Ascending aorta (tissue), 2 donors: Measurements from ENCODE around the gene DOK4. TPM values are rescaled to one million over a fixed set of nuclear protein-coding genes. Genes with fewer than 3 reads are reported as not detected.

Source experiments
- DNase-seq, 2 donors: peaks; one replicate each; pipeline ENCODE4 v3.0.0-alpha.2; 2019; ENCODE audit warnings: low spot score in 2 of 2
- H3K27ac ChIP-seq, 2 donors: fragments of 200-600 bp; sonication (generic); one replicate each; pipeline ENCODE4 v1.5.1; 2016 to 2017; ENCODE audit warnings: mild to moderate bottlenecking in 1 of 2
- H3K27me3 ChIP-seq: fragments of 200-600 bp; sonication (generic); one replicate; pipeline ENCODE4 v1.5.1; 2017
- H3K36me3 ChIP-seq, 2 donors: fragments of 200-600 bp; sonication (generic); one replicate each; pipeline ENCODE4 v1.5.1; 2016
- H3K4me1 ChIP-seq, 2 donors: fragments of 200-600 bp; sonication (generic); one replicate each; pipeline ENCODE4 v1.5.1; 2016 to 2017; ENCODE audit warnings: mild to moderate bottlenecking in 1 of 2
- H3K4me3 ChIP-seq, 2 donors: fragments of 200-600 bp; sonication (generic); one replicate each; pipeline ENCODE4 v1.5.1; 2016 to 2017; ENCODE audit warnings: mild to moderate bottlenecking in 1 of 2
- H3K9me3 ChIP-seq, 2 donors: fragments of 200-600 bp; sonication (generic); one replicate each; pipeline ENCODE4 v1.5.1; 2016
- intact Hi-C: fragments of 100-400 bp; cut with DNase I; formaldehyde crosslinking; loops from one replicate; pipeline ENCODE4 v1.15.1; 2023
- total RNA-seq: library from RNA; depleted of rRNA; stranded (reverse); fragments of >200 nt; gene quantifications from one replicate; pipeline ENCODE4 v1.1.0, GENCODE V29; 2016
- TF ChIP-seq, protein P1 (sequence below), 3 experiments: fragments of 200-600 bp in 2 of 3; fragments of 450-650 bp in 1 of 3; sonication (generic) in 2 of 3; IDR thresholded peaks; one replicate each; pipeline ENCODE4 v1.5.1; 2016 to 2019; ENCODE audit warnings: antibody characterized with exemption in 3 of 3, mild to moderate bottlenecking in 1 of 3, moderate library complexity in 1 of 3

The DOK4 gene
- total RNA-seq, 1 donor from 2014 or later, result 40.2 TPM

DNA sequence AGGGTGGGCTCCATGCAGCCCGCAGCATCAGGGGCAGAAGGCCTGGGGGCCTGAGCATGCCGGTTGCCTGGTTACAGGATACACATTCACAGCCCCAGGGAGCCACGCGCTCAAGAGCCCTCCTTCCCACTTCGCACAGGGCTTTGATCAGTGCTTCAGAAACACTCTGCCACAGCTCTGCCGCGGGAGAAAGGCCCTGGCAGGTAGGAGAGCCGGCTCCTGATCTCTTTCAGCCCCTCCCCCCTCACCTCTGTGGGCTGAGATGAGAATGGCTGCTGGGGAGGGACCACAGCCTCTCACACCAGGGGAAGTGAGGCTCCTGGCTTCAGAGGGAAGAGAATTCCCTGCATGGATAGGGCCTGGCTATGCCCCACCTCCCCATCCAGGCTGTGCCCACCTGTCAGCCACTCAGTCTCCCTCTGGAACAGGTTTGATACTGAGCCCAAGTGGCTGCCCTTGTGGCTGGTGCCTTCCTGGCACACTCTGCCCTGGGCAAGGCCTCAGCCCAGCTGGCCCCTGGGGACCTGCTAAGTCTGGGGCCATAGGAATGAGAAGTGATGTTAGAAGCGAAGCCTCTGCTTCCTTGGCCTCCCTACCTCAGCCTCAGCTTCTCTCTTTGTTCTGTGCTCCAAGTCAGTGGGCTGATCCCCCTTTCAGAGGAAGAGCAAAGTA, 8.6 kb downstream of the DOK4 start:
- DNase-seq, result no peak
- peaks cover 23 to 27% of the 10 kb centered on the region in 2 donors for H3K36me3 ChIP-seq
- TF ChIP-seq, protein P1, sequence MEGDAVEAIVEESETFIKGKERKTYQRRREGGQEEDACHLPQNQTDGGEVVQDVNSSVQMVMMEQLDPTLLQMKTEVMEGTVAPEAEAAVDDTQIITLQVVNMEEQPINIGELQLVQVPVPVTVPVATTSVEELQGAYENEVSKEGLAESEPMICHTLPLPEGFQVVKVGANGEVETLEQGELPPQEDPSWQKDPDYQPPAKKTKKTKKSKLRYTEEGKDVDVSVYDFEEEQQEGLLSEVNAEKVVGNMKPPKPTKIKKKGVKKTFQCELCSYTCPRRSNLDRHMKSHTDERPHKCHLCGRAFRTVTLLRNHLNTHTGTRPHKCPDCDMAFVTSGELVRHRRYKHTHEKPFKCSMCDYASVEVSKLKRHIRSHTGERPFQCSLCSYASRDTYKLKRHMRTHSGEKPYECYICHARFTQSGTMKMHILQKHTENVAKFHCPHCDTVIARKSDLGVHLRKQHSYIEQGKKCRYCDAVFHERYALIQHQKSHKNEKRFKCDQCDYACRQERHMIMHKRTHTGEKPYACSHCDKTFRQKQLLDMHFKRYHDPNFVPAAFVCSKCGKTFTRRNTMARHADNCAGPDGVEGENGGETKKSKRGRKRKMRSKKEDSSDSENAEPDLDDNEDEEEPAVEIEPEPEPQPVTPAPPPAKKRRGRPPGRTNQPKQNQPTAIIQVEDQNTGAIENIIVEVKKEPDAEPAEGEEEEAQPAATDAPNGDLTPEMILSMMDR (IDR thresholded peaks at IDR 0.05), result no peak
- H3K4me3 ChIP-seq, result peak overlapping the region in 1 of 2 donors; percentile 58
- peak overlapping the region; percentile 81 to 82 for H3K27ac ChIP-seq
- intact Hi-C loops, result loop anchor here (5.0 to 10.0 kb wide), 2 partner anchors 40 to 337 kb away; no protein-coding TSS in a partner anchor
- no peaks in the 10 kb centered on the region for H3K27me3 ChIP-seq
- H3K9me3 ChIP-seq, result no peaks in the 10 kb centered on the region
- H3K4me1 ChIP-seq, result peaks cover 15 to 42% of the 10 kb centered on the region in 2 donors

DNA sequence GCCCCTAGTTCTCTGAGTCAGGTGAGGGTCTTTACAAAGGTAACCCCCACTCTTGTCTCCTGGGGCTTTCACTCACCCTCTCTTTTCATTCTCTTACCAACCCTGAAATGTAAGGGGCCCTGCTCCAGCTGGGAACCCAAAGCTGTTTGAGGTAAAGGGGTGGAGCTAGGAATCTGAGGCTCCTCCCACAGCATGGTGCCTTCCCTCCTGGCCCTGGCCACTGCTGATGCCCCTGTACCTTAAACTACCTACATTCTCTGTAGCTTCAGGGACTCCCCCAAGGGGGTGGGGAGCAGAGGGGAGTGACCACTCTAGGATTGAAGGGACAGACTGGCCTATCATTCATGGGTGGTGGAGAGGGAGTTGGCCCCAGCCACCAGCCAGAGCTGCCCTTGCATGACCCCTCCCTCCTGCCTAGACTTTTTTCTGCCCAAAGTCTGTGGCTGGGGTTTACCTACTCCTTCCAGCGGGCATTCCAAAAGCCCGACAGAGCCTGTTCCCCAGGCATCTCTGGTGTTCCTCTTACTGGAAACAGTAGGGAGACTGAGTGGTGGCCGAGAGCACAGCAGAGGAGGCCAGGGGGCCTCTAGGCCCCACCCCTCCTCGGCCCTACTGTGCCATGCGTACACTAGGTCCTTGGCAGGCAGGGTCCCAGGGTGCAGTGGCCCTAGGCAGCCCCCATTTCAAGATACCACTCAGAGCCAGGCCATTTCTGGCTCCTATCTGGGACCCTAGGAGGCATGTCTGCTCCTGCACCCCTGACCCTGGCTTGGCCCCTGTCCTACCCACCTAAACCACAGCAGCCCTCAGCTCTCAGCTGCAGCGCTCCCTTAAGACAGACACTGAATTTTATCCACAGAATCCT, 9.5 kb downstream of the DOK4 start:
- H3K4me3 ChIP-seq, result no peak overlapping the region
- TF ChIP-seq, protein P1 (IDR thresholded peaks at IDR 0.05), result no peak
- H3K9me3 ChIP-seq, result no peaks in the 10 kb centered on the region
- H3K4me1 ChIP-seq, result peaks cover 15 to 42% of the 10 kb centered on the region in 2 donors
- H3K27me3 ChIP-seq, result no peaks in the 10 kb centered on the region
- DNase-seq, result no peak
- intact Hi-C loops, result loop anchor here (5.0 to 10.0 kb wide), 2 partner anchors 41 to 338 kb away; no protein-coding TSS in a partner anchor
- H3K27ac ChIP-seq, result peak overlapping the region; percentile 81 to 82
- peaks cover 32 to 36% of the 10 kb centered on the region in 2 donors for H3K36me3 ChIP-seq

DNA sequence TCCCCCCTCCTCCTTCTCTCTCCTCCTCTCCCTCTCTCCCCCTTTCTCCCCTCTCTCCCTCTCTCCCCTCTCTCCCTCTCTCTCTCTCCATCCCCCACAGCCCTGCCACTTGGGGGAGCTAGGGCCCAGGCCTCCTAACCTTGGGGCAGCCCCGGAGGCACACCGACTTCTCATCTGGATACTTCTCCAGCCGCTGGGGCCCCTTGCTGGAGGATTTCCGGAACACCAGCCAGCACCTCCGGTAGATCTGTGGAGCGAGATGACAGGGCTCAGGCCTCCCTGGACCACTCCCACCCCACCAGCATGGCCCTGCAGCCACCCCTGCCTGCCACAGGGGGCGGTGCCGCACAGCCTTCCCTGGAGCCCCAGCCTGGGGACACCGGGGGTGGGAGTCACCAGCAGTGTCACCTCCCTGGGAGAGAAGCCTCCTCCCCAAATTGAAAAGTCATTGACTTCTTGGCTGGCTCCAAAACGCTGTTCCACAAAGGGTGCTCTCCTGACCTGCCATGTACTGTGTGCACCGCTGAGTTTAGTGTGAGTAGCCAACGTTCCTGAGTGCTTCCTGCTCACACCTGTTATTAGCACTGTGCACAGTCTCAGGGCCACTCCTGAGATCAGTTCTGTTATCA, 10.5 kb downstream of the DOK4 start:
- peak overlapping the region in 1 of 2 donors; percentile 82 for H3K27ac ChIP-seq
- H3K27me3 ChIP-seq, result no peaks in the 10 kb centered on the region
- no peak overlapping the region for H3K4me3 ChIP-seq
- peak in 1 of 2 donors; percentile 73 for DNase-seq
- TF ChIP-seq, protein P1 (IDR thresholded peaks at IDR 0.05), result peak; percentile 20 to 46 (median 39)
- no peaks in the 10 kb centered on the region for H3K9me3 ChIP-seq
- intact Hi-C loops, result loop anchor here (5.0 to 10.0 kb wide), 2 partner anchors 41 to 339 kb away; no protein-coding TSS in a partner anchor
- H3K4me1 ChIP-seq, result peaks cover 15 to 40% of the 10 kb centered on the region in 2 donors
- H3K36me3 ChIP-seq, result peaks cover 41 to 42% of the 10 kb centered on the region in 2 donors

DNA sequence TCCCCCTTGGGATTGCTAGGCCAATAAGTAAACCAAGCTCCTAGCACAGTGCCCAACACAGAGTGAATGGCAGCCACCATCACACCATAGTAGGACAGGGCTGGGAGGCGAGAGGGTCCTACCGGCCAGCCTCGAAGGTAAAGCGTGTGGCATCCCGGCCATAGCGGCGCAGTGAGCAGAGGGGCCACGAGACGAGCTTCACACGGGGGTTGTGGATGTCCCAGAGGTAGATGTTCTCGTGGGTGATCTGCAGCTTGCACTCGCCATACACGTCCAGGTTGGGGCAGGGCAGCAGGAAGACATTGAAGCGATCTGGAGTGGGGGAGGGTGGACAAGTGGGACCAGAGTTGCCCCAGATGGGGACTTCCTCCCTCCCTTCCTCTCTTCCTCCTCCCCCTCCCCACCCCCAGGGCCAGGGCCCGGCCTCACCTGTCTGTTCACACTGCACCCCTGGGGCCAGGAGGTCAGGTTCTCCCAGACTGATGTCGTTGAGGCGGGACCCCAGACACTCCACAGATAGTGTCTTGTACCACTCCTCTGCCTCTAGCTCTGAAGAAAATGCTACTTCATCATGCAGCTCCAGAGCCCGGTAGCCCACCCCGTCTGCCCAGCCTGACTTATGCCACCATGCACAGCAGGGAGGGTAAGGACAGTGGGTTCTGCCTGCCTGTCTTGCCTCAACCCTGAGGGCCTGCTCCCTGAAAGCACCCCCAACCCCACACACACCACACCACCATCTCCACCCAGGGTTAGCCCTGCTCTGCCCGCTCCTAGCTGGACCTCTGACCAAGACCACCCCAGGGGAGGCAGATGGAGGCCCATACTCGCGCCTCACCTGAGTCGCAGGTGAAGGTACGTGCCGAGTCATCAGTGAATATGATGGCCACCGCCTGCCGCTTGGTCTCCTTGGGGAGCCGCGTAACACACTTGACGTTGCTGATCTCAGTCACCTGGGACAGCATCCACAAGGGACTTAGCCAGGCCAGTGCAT, 11.3 kb downstream of the DOK4 start:
- Histone ChIP-seq H3K36me3 (peaks cover 50% of the 10 kb centered on the region in 2 donors), H3K27ac (no peak overlapping the region), H3K9me3 (no peaks in the 10 kb centered on the region), H3K27me3 (no peaks in the 10 kb centered on the region), H3K4me3 (no peak overlapping the region), H3K4me1 (peaks cover 7 to 32% of the 10 kb centered on the region in 2 donors)
- peak in 1 of 2 donors; percentile 60 for DNase-seq
- intact Hi-C loops, result loop anchor here (5.0 to 10.0 kb wide), 2 partner anchors 42 to 340 kb away; no protein-coding TSS in a partner anchor
- TF ChIP-seq, protein P1 (IDR thresholded peaks at IDR 0.05), result no peak
